Naive thymus-derived CD4-positive, alpha-beta T cell (primary cell): ENCODE data around the gene CLSTN1. TPM values are rescaled to one million over a fixed set of nuclear protein-coding genes. Genes with fewer than 3 reads are reported as not detected.

Experiments used
- ATAC-seq: fragments of 150-1000 bp; cut with Tn5 transposase; 2 replicates; pipeline ENCODE4 v1.10.0; 2021; ENCODE audit warnings: mild to moderate bottlenecking, moderate library complexity
- CTCF ChIA-PET: fragments of 350-600 bp; sonication (Branson Sonifier 250); formaldehyde crosslinking; loops from one replicate; lab custom pipeline; 2021; ENCODE audit warnings: antibody characterized with exemption; lab: Charles Lee
- POLR2A ChIA-PET: fragments of 350-600 bp; sonication (Branson Sonifier 250); formaldehyde crosslinking; loops from one replicate; lab custom pipeline; 2021; ENCODE audit warnings: antibody characterized with exemption, inconsistent platforms; lab: Charles Lee
- DNase-seq, 9 donors: peaks; one replicate each; pipeline versions ENCODE4 v3.0.0 to v3.0.0-alpha.2; 2020 to 2022; ENCODE audit warnings: mixed read lengths in 1 of 9
- H3K27ac ChIP-seq: one replicate; pipeline ENCODE4 v1.7.0; 2013; ENCODE audit warnings: mild to moderate bottlenecking, low read depth, low read length, moderate library complexity
- H3K27me3 ChIP-seq, 2 donors: one replicate each; pipeline ENCODE4 v1.7.0; 2013; ENCODE audit warnings: low read length in 2 of 2, mild to moderate bottlenecking in 2 of 2, moderate library complexity in 2 of 2; ENCODE audit not compliant: control insufficient read depth in 2 of 2, insufficient read depth in 2 of 2
- H3K36me3 ChIP-seq, 3 experiments: 1 replicate in 2 of 3; 2 replicates in 1 of 3; pipeline ENCODE4 v1.7.0; 2013; ENCODE audit warnings: low read length in 3 of 3, mild to moderate bottlenecking in 3 of 3, moderate library complexity in 1 of 3; ENCODE audit not compliant: insufficient read depth in 3 of 3, control insufficient read depth in 2 of 3
- H3K4me1 ChIP-seq, 2 donors: one replicate each; pipeline ENCODE4 v1.7.0; 2013; ENCODE audit warnings: low read length in 2 of 2, mild to moderate bottlenecking in 2 of 2, moderate library complexity in 1 of 2; ENCODE audit not compliant: control insufficient read depth in 2 of 2, insufficient read depth in 2 of 2
- H3K4me3 ChIP-seq: 2 replicates; pipeline ENCODE4 v1.7.0; 2013; ENCODE audit warnings: mild to moderate bottlenecking, low read length
- H3K9me3 ChIP-seq, 3 experiments: 1 replicate in 2 of 3; 2 replicates in 1 of 3; pipeline ENCODE4 v1.7.0; 2013; ENCODE audit warnings: low read length in 3 of 3; ENCODE audit not compliant: control insufficient read depth in 2 of 3
- H3K27ac Mint-ChIP-seq, 9 donors: one replicate each; pipeline ENCODE4 v1.8.0; 2020 to 2022; ENCODE audit warnings: mixed read lengths in 9 of 9, mild to moderate bottlenecking in 8 of 9, moderate library complexity in 5 of 9, inconsistent platforms in 2 of 9
- H3K27me3 Mint-ChIP-seq, 5 donors: one replicate each; pipeline ENCODE4 v1.8.0; 2021 to 2022; ENCODE audit warnings: mixed read lengths in 5 of 5, mild to moderate bottlenecking in 1 of 5
- H3K36me3 Mint-ChIP-seq, 5 donors: one replicate each; pipeline ENCODE4 v1.8.0; 2020 to 2022; ENCODE audit warnings: mixed read lengths in 5 of 5, mild to moderate bottlenecking in 3 of 5, inconsistent platforms in 1 of 5
- H3K4me1 Mint-ChIP-seq, 7 donors: one replicate each; pipeline ENCODE4 v1.8.0; 2020 to 2022; ENCODE audit warnings: mixed read lengths in 7 of 7, mild to moderate bottlenecking in 3 of 7, inconsistent platforms in 1 of 7
- H3K4me3 Mint-ChIP-seq, 10 donors: one replicate each; pipeline ENCODE4 v1.8.0; 2020 to 2022; ENCODE audit warnings: mild to moderate bottlenecking in 10 of 10, mixed read lengths in 10 of 10, moderate library complexity in 6 of 10, inconsistent platforms in 2 of 10
- H3K9me3 Mint-ChIP-seq, 11 donors: one replicate each; pipeline ENCODE4 v1.8.0; 2020 to 2022; ENCODE audit warnings: mixed read lengths in 11 of 11, mild to moderate bottlenecking in 4 of 11, inconsistent platforms in 1 of 11, moderate library complexity in 1 of 11
- intact Hi-C, 2 donors: fragments of 100-400 bp; cut with micrococcal nuclease; formaldehyde crosslinking; loops; one replicate each; pipeline ENCODE4 v1.15.1; 2023
- polyA plus RNA-seq, 2 donors: library from polyadenylated mRNA; unstranded; fragments of 300-500 nt; fragmentation: Illumina TruSeq; gene quantifications; one replicate each; pipeline ENCODE4 v1.2.3, GENCODE V29; 2021
- total RNA-seq, 6 experiments: library from RNA in 5 of 6; stranded (reverse) in 5 of 6; gene quantifications; 1 replicate in 5 of 6; 2 replicates in 1 of 6; pipeline ENCODE4 v1.2.3 and lab custom pipeline; 2021 to 2026

CLSTN1 gene
- total and polyA plus RNA-seq, 7 experiments from 2014 or later, result 16.9 to 116 (median 78.3) TPM

GRCh38 chr1:9774712-9775679 is 48.8 kb downstream of the CLSTN1 start:
- Histone ChIP-seq H3K27me3 (no peaks in the 10 kb centered on the region), H3K36me3 (peaks cover 4 to 11% (median 11%) of the 10 kb centered on the region in 3 experiments), H3K4me1 (no peaks in the 10 kb centered on the region), H3K27ac (no peak overlapping the region), H3K4me3 (no peak overlapping the region), H3K9me3 (no peaks in the 10 kb centered on the region)
- Mint-ChIP-seq H3K36me3 (peaks cover 5 to 12% (median 10%) of the 10 kb centered on the region in 5 donors), H3K4me1 (peaks cover 5 to 42% (median 27%) of the 10 kb centered on the region in 7 donors), H3K27ac (peak overlapping the region in 4 of 9 donors; percentile 22 to 59 (median 40)), H3K27me3 (no peaks in the 10 kb centered on the region), H3K9me3 (no peaks in the 10 kb centered on the region), H3K4me3 (no peak overlapping the region)
- POLR2A ChIA-PET, result no interaction called here
- CTCF ChIA-PET, result no interaction called here
- ATAC-seq (no peak), DNase-seq (no peak)
- intact Hi-C loops, result no loop called here

GRCh38 chr1:9770298-9770697 is 53.5 kb downstream of the CLSTN1 start:
- Mint-ChIP-seq H3K27ac (peak overlapping the region in 1 of 9 donors; percentile 4), H3K4me1 (peaks cover 2 to 42% (median 21%) of the 10 kb centered on the region in 7 donors), H3K9me3 (no peaks in the 10 kb centered on the region), H3K36me3 (peaks cover 5 to 12% (median 8%) of the 10 kb centered on the region in 5 donors), H3K4me3 (peak overlapping the region in 1 of 10 donors; percentile 49), H3K27me3 (no peaks in the 10 kb centered on the region)
- no peak overlapping the region for H3K4me3 ChIP-seq
- H3K27me3 ChIP-seq, result no peaks in the 10 kb centered on the region
- no peak overlapping the region for H3K27ac ChIP-seq
- ChIA-PET CTCF (interaction anchor here (0.6 to 1.4 kb wide), 5 partner anchors 9 to 181 kb away, joined by 3 to 4 read pairs (median 3); no protein-coding TSS in a partner anchor), POLR2A (interaction anchor here (0.6 to 0.7 kb wide), 2 partner anchors 14 to 1716 kb away, joined by 3 to 4 read pairs; no protein-coding TSS in a partner anchor)
- no peaks in the 10 kb centered on the region for H3K9me3 ChIP-seq
- H3K4me1 ChIP-seq, result peaks cover 0 to 5% of the 10 kb centered on the region in 2 donors
- peaks cover 4 to 11% (median 11%) of the 10 kb centered on the region in 3 experiments for H3K36me3 ChIP-seq
- intact Hi-C loops, result no loop called here
- no peak for ATAC-seq
- DNase-seq, result peak in 6 of 9 donors; percentile 5 to 39 (median 18)

GRCh38 chr1:9768983-9769382 is 54.8 kb downstream of the CLSTN1 start:
- Mint-ChIP-seq H3K4me3 (no peak overlapping the region), H3K9me3 (no peaks in the 10 kb centered on the region), H3K27me3 (no peaks in the 10 kb centered on the region), H3K27ac (peak overlapping the region in 1 of 9 donors; percentile 33), H3K36me3 (peaks cover 5 to 16% (median 8%) of the 10 kb centered on the region in 5 donors), H3K4me1 (peaks cover 5 to 42% (median 20%) of the 10 kb centered on the region in 7 donors)
- Histone ChIP-seq H3K36me3 (peaks cover 4 to 11% (median 11%) of the 10 kb centered on the region in 3 experiments), H3K4me3 (no peak overlapping the region), H3K4me1 (peaks cover 0 to 8% of the 10 kb centered on the region in 2 donors), H3K27me3 (no peaks in the 10 kb centered on the region), H3K27ac (no peak overlapping the region), H3K9me3 (no peaks in the 10 kb centered on the region)
- intact Hi-C loops, result no loop called here
- POLR2A ChIA-PET, result no interaction called here
- CTCF ChIA-PET, result interaction anchor here (1.3 kb wide), 1 partner anchor 98 kb away, joined by 3 read pairs; no protein-coding TSS in a partner anchor
- DNase-seq (no peak), ATAC-seq (no peak)

- DNase-seq (peak in 1 of 9 donors; percentile 26), ATAC-seq (peak; percentile 56)
- Mint-ChIP-seq H3K27ac (peak overlapping the region in 3 of 9 donors; percentile 48 to 71 (median 52)), H3K27me3 (no peaks in the 10 kb centered on the region), H3K36me3 (peaks cover 4 to 14% (median 9%) of the 10 kb centered on the region in 5 donors), H3K4me3 (no peak overlapping the region), H3K9me3 (no peaks in the 10 kb centered on the region), H3K4me1 (peaks cover 5 to 41% (median 22%) of the 10 kb centered on the region in 7 donors)
- ChIA-PET CTCF (no interaction called here), POLR2A (interaction anchor here (1.0 kb wide), 1 partner anchor 12 kb away, joined by 3 read pairs; no protein-coding TSS in a partner anchor)
- intact Hi-C loops, result no loop called here
- H3K27me3 ChIP-seq, result no peaks in the 10 kb centered on the region
- peaks cover 4 to 14% (median 9%) of the 10 kb centered on the region in 3 experiments for H3K36me3 ChIP-seq
- no peak overlapping the region for H3K27ac ChIP-seq
- H3K4me3 ChIP-seq, result no peak overlapping the region
- H3K4me1 ChIP-seq, result peaks cover 0 to 8% of the 10 kb centered on the region in 2 donors
- H3K9me3 ChIP-seq, result no peaks in the 10 kb centered on the region
Measured at GRCh38 chr1:9767964-9768668, 55.6 kb downstream of the CLSTN1 start.

- H3K9me3 Mint-ChIP-seq, result no peaks in the 10 kb centered on the region
- Histone ChIP-seq H3K4me3 (no peak overlapping the region), H3K27me3 (no peaks in the 10 kb centered on the region), H3K36me3 (peaks cover 0 to 12% (median 0%) of the 10 kb centered on the region in 3 experiments), H3K4me1 (peaks cover 0 to 8% of the 10 kb centered on the region in 2 donors), H3K9me3 (no peaks in the 10 kb centered on the region), H3K27ac (no peak overlapping the region)
- H3K4me3 Mint-ChIP-seq, result no peak overlapping the region
- H3K27me3 Mint-ChIP-seq, result no peaks in the 10 kb centered on the region
- H3K27ac Mint-ChIP-seq, result no peak overlapping the region
- DNase-seq (no peak), ATAC-seq (no peak)
- peaks cover 0 to 8% (median 0%) of the 10 kb centered on the region in 5 donors for H3K36me3 Mint-ChIP-seq
- ChIA-PET CTCF (interaction anchor here (0.6 kb wide), 1 partner anchor 33 kb away, joined by 3 read pairs; no protein-coding TSS in a partner anchor), POLR2A (interaction anchor here (0.9 to 1.1 kb wide), 3 partner anchors 11 to 20 kb away, joined by 3 read pairs; no protein-coding TSS in a partner anchor)
- intact Hi-C loops, result no loop called here
- peaks cover 5 to 39% (median 22%) of the 10 kb centered on the region in 7 donors for H3K4me1 Mint-ChIP-seq
Measured at GRCh38 chr1:9766759-9767442, 56.9 kb downstream of the CLSTN1 start.
